ENCODE results near the gene SIRT2. TPM values are rescaled to one million over a fixed set of nuclear protein-coding genes. Genes with fewer than 3 reads are reported as not detected.
A peak's percentile ranks its signal among the peaks of the same experiment; 100 is the strongest.

The SIRT2 gene
- total and polyA plus RNA-seq, 2 of the 13 experiments (the other 11 are each of a cell fraction or from before 2014, with no cell fraction given) = 22.3 to 26.1 TPM

GRCh38 chr19:38904581-38905539, 5.4 kb upstream of the SIRT2 start:
- no peak for FAIRE-seq
- Histone ChIP-seq H3K27ac (ENCODE audit: extremely low read length, insufficient read depth, low read length) (no peak overlapping the region), H3K4me1 (ENCODE audit: insufficient read depth, low read length) (peaks cover 21% of the 10 kb centered on the region), H4K20me1 (ENCODE audit: insufficient read depth, low read length) (no peaks in the 10 kb centered on the region), H2AFZ (ENCODE audit: low read length) (no peak overlapping the region), H3K4me2 (ENCODE audit: low read depth, low read length) (no peak overlapping the region), H3K9me3 (ENCODE audit: low read length) (no peaks in the 10 kb centered on the region), H3K9ac (ENCODE audit: insufficient read depth, low read depth, low read length) (no peak overlapping the region), H3K27me3 (ENCODE audit: control insufficient read depth in 1 of 2, insufficient read depth in 2 of 2, low read length in 2 of 2) (no peaks in the 10 kb centered on the region), H3K36me3 (replicated peaks in 1 of 2; ENCODE audit: control insufficient read depth in 1 of 2, insufficient read depth in 2 of 2, low read length in 2 of 2) (peaks cover 4 to 12% of the 10 kb centered on the region in 2 experiments; a peak in 3 of 5 replicates), H3K79me2 (ENCODE audit: insufficient read depth, low read length) (peaks cover 1% of the 10 kb centered on the region), H3K4me3 (replicated peaks in 1 of 3; ENCODE audit: insufficient read depth in 1 of 3, low read depth in 2 of 3, low read length in 3 of 3) (no peak overlapping the region)
- in situ Hi-C loops (cut with HindIII; ENCODE audit: extremely low pct_ligation_motif_present, low pct_unique_long_range_greater_than_20kb) (loop anchor here (25.0 kb wide), 1 partner anchor 168 kb away; the partner anchor contains the start of gene CAPN12), intact Hi-C loops (cut with micrococcal nuclease; ENCODE audit: unreplicated experiment) (no loop called here)
- POLR2A ChIA-PET = interaction anchor here (0.6 to 1.0 kb wide), 2 partner anchors 13 to 37 kb away, joined by 4 read pairs; no protein-coding TSS in a partner anchor
- DNase-seq (ENCODE audit: low spot score) = no peak
- CTCF ChIA-PET (ENCODE audit: low intra/inter-chr PET ratio, low total read pairs) = no interaction called here
- no TSS peak for BruUV-seq (replicated peaks)
- peak; percentile 15; the same call in 2 of the 3 replicates for ATAC-seq
- 88% methylated on average over 35 of the region's 35 CpGs for WGBS (ENCODE audit: low lambda C conversion rate)
- TF ChIP-seq ZBTB34 (CRISPR knock-in tag; IDR thresholded peaks at IDR 0.05) (no peak), FOSL2 (CRISPR knock-in tag; IDR thresholded peaks at IDR 0.05) (peak; percentile 32; the same call in 1 of the 2 replicates), NR2C2 (CRISPR knock-in tag; IDR thresholded peaks at IDR 0.05; ENCODE audit: borderline replicate concordance) (peak; percentile 62; the same call in 1 of the 2 replicates), ZMYM2 (CRISPR knock-in tag; IDR thresholded peaks at IDR 0.05) (0 out of 2 replicates have a peak, but pooled peaks have one; percentile 28), NR2F1 (CRISPR knock-in tag; IDR thresholded peaks at IDR 0.05) (peak in 1 of 2 experiments; percentile 60; a peak in 2 of 4 replicates), FOXO4 (CRISPR knock-in tag; conservative IDR thresholded peaks at IDR 0.05) (no peak), ZBTB33 (CRISPR knock-in tag; IDR thresholded peaks at IDR 0.05) (no peak), HNF4A (CRISPR knock-in tag; IDR thresholded peaks at IDR 0.05) (peak; percentile 43), ZNF547 (CRISPR knock-in tag; IDR thresholded peaks at IDR 0.05) (no peak), MTA1 (CRISPR knock-in tag; IDR thresholded peaks at IDR 0.05; ENCODE audit: borderline replicate concordance) (no peak), ATF4 (CRISPR knock-in tag; IDR thresholded peaks at IDR 0.05) (0 out of 4 replicates have a peak, but pooled peaks of 1 of the 2 experiments have one; percentile 35)

Measured in HepG2 (cell line).